ENCODE results near the gene FBXL20.
A peak's percentile ranks its signal among the peaks of the same experiment; 100 is the strongest.
"Not testable (repeated sequence)": the region's sequence is repeated elsewhere in the genome, so short reads cannot be mapped to it uniquely, and the experiment has no call there.

FBXL20 gene, protein sequence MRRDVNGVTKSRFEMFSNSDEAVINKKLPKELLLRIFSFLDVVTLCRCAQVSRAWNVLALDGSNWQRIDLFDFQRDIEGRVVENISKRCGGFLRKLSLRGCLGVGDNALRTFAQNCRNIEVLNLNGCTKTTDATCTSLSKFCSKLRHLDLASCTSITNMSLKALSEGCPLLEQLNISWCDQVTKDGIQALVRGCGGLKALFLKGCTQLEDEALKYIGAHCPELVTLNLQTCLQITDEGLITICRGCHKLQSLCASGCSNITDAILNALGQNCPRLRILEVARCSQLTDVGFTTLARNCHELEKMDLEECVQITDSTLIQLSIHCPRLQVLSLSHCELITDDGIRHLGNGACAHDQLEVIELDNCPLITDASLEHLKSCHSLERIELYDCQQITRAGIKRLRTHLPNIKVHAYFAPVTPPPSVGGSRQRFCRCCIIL

DNA sequence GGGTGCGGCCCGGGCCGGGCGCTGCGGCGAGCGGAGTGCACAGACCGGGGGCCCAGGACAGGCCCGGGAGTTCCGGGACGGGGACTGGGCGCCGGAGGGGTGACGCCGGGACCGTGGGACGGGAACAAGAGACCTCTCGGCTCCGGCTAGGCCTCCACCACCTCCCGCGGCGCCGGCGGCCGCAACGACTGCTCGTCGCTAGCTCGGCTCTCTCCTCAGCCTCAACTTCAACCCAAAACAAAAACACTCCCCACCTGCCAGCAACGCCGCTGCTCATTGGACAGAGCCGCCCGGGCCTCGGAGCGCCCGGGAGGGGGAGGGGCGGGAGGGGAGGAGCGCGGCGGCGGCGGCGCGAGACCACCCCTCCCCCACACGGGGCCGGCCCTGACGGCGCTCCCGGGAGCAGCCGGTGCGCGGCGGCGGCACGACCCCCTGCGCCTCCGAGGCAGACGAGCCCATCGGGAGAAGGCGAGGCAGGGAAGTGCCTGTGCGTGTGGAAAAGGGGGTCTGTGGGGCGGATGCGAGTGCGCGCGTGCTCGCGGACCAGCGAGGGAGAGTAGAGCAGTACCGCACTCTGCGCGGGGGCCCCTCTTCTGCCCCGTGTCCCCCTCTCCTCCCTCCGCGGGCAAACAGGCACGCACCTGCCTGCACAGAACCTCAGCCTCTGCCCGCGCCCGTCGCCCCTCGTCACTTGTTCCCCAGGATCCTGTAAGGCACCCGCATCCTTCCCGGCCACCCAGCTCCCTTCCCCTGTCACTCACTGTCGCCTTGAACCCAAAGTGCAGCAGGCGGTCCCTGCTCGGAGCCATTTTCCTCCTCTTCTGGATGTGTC is at the start of gene FBXL20:
Gene FBXL20 (minus strand): TSS at position 215 of the 832 bp plus-strand sequence. CDS start 224 bp downstream, outside the sequence.
- peak; percentile 98 for DNase-seq (ENCODE audit: low spot score)
- in situ Hi-C loops (cut with MboI; ENCODE audit: low sequenced_read_pairs, unreplicated experiment): no loop called here
- TF ChIP-seq, protein P1, sequence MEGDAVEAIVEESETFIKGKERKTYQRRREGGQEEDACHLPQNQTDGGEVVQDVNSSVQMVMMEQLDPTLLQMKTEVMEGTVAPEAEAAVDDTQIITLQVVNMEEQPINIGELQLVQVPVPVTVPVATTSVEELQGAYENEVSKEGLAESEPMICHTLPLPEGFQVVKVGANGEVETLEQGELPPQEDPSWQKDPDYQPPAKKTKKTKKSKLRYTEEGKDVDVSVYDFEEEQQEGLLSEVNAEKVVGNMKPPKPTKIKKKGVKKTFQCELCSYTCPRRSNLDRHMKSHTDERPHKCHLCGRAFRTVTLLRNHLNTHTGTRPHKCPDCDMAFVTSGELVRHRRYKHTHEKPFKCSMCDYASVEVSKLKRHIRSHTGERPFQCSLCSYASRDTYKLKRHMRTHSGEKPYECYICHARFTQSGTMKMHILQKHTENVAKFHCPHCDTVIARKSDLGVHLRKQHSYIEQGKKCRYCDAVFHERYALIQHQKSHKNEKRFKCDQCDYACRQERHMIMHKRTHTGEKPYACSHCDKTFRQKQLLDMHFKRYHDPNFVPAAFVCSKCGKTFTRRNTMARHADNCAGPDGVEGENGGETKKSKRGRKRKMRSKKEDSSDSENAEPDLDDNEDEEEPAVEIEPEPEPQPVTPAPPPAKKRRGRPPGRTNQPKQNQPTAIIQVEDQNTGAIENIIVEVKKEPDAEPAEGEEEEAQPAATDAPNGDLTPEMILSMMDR (IDR thresholded peaks at IDR 0.05; ENCODE audit: borderline replicate concordance, control extremely low read depth, extremely low read depth, insufficient read depth, missing control alignments): no peak

DNA sequence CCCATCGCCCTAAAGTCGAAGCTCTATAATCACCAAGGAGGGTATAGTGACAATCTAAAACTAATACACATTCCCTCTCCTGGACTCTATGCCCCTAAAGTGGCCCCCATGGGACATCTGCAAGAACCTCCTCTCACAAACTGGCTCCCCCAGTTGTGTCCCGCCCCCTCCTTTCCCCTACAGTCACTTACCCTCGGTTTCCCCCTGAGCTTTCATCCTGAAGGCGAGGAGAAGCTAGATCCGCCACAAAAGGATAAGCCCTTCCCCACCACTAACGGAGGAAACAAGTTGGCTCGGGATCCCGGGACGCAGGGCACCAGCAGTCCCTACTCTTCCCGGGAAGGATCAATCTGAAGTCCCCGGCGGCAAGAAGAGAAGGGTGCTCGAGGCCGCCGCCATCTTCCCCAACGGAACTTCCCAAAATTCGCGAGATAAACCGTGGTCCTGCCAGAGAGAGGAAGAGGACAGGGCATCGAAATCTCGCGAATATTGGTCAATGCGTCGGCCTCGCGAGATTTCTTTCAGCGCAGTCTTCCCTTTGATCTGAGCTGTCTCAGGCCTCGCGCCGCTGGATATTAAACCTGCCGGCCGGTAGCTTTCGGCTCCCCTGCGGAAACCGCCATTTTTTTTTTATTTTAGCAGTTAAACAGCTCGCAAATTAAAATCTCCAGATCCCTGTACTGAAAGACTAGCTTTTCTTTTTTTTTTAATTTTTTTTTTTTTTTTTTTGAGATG is 49.6 kb upstream of the FBXL20 start, which contains the start of gene MED1:
Gene MED1 (minus strand): TSS at position 417 of the 735 bp plus-strand sequence. CDS start 201 bp downstream, at position 216.
- in situ Hi-C loops (cut with MboI; ENCODE audit: low sequenced_read_pairs, unreplicated experiment): no loop called here

DNA sequence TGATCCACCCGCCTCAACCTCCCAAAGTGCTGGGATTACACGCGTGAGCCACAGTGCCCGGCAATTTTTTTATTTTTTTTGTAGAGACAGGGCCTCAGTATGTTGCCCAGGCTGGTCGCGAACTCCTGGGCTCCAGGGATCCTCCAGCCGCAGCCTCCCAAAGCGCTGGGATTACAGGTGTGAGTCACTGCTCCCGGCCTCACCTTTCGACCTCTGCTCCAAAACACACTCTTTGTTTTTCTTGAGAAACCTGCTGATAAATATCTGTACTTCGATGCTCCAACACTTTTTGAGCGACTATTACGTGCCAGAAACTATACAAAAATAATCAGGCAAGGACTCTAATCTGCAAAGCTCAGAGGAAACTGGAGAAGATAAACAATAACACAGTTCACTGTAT is 48.6 kb upstream of the FBXL20 start:
- TF ChIP-seq, protein P1 (IDR thresholded peaks at IDR 0.05; ENCODE audit: borderline replicate concordance, control extremely low read depth, extremely low read depth, insufficient read depth, missing control alignments): no peak
- DNase-seq (ENCODE audit: low spot score): no peak
- in situ Hi-C loops (cut with MboI; ENCODE audit: low sequenced_read_pairs, unreplicated experiment): no loop called here

More for the DNA sequence above, 49.6 kb upstream of the FBXL20 start, which contains the start of gene MED1:
- TF ChIP-seq, protein P1 (IDR thresholded peaks at IDR 0.05; ENCODE audit: borderline replicate concordance, control extremely low read depth, extremely low read depth, insufficient read depth, missing control alignments): no peak
- peak; percentile 97 for DNase-seq (ENCODE audit: low spot score)

DNA sequence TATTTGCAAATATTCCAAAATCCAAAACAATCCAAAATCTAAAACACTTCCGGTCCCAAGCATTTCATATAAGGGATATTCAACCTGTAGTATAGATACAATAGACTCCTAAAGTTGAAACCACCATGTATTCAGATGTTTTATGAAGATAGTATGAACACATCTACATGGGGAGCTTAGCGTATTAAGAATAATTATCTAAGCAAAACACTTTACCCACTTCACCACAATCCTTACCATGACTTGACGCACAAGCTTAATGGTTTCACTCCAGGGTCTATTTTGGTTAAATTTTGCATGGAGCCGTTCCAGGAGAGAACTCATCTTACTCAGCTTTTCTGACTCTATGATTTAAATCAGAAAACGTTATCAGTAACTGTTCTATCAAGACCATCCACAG is 46.1 kb upstream of the FBXL20 start:
- TF ChIP-seq, protein P1 (IDR thresholded peaks at IDR 0.05; ENCODE audit: borderline replicate concordance, control extremely low read depth, extremely low read depth, insufficient read depth, missing control alignments): no peak
- in situ Hi-C loops (cut with MboI; ENCODE audit: low sequenced_read_pairs, unreplicated experiment): no loop called here
- no peak for DNase-seq (ENCODE audit: low spot score)

DNA sequence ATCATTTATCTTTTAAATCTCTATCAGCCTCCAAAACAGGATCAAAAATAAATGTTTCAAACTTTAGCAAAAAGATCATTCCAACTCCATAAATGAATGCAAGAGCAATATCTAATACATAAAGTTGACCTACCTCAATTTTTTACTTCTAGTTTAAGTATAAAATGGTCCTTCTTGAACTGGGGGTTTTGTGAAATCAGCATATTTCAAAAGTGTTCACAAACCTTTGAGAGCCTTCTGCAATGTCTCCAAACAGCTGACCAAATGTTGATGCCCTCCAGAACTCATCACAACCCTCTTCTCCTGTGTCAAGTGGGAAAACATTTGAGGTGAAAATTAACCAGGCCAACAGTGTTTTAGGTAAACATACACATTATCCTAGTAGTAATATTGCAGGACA is 41.9 kb upstream of the FBXL20 start:
- in situ Hi-C loops (cut with MboI; ENCODE audit: low sequenced_read_pairs, unreplicated experiment): no loop called here
- TF ChIP-seq, protein P1 (IDR thresholded peaks at IDR 0.05; ENCODE audit: borderline replicate concordance, control extremely low read depth, extremely low read depth, insufficient read depth, missing control alignments): no peak
- no peak for DNase-seq (ENCODE audit: low spot score)

DNA sequence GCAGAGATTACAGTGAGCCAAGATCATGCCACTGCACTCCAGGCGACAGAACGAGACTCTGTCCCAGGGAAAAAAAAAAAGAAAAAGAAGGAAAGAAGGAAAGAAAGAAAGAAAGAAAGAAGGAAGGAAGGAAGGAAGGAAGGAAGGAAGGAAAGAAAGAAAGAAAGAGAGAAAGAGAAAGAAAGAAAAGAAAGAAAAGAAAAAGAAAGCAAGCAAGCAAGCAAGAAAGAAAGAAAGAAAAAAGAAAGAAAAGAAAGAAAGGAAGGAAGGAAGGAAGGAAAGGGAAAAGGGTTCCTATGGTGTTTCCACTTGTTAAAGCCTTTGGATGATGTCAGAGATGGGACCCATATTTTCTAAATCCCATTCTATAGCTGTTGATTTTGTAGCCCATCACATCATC is 38.4 kb upstream of the FBXL20 start:
- DNase-seq (ENCODE audit: low spot score); in situ Hi-C loops (cut with MboI; ENCODE audit: low sequenced_read_pairs, unreplicated experiment): not testable (repeated sequence)
